Stomach smooth muscle (tissue), 2 donors: ENCODE data around the gene PEF1.

Experiments
- H3K27ac ChIP-seq: one replicate; pipeline ENCODE4 v1.7.0; 2013; ENCODE audit warnings: mild to moderate bottlenecking, low read length, inconsistent platforms
- H3K27me3 ChIP-seq, 2 donors: one replicate each; pipeline ENCODE4 v1.7.0; 2013; ENCODE audit warnings: low read length in 2 of 2; ENCODE audit not compliant: insufficient read depth in 2 of 2, control insufficient read depth in 1 of 2
- H3K36me3 ChIP-seq, 2 donors: one replicate each; pipeline ENCODE4 v1.7.0; 2013; ENCODE audit warnings: low read length in 2 of 2; ENCODE audit not compliant: control insufficient read depth in 2 of 2, insufficient read depth in 2 of 2
- H3K4me1 ChIP-seq: one replicate; pipeline ENCODE4 v1.7.0; 2013; ENCODE audit warnings: low read length; ENCODE audit not compliant: control insufficient read depth, insufficient read depth
- H3K4me3 ChIP-seq, 2 donors: one replicate each; pipeline ENCODE4 v1.7.0; 2013; ENCODE audit warnings: low read length in 2 of 2
- H3K9ac ChIP-seq, 2 donors: one replicate each; pipeline ENCODE4 v1.7.0; 2013; ENCODE audit warnings: low read length in 2 of 2, mild to moderate bottlenecking in 1 of 2
- H3K9me3 ChIP-seq, 2 donors: one replicate each; pipeline ENCODE4 v1.7.0; 2013; ENCODE audit warnings: low read length in 2 of 2; ENCODE audit not compliant: control insufficient read depth in 2 of 2
- donor health status: healthy.
- donor health status: Pancreatic carcinoma.

PEF1 gene

GRCh38 chr1:31665234-31665878 is 20.7 kb upstream of the PEF1 start:
- Histone ChIP-seq H3K27ac (no peak overlapping the region), H3K4me3 (no peak overlapping the region), H3K36me3 (peaks cover 3 to 15% of the 10 kb centered on the region in 2 donors), H3K9me3 (no peaks in the 10 kb centered on the region), H3K9ac (no peak overlapping the region), H3K27me3 (no peaks in the 10 kb centered on the region), H3K4me1 (peaks cover 53% of the 10 kb centered on the region)

DNA sequence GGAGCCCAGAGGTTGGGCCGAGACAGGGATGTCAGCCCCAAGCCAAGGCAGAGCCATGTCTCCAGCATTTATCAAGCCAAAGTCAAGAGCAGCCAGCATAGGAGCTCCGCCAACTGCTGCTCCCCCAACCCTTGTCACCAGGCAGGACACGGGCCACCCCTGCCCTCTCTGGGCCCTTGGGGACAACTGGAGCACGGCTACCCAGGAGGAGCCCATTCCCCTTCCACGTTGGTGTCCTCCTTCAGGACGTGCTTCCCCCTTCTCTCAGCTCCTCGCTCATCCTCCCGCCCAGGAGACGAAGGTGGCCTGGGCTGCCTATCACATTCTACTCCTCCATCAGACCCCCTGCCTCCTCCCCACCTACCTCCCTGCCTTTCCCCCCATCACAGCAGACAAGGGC is 19.9 kb upstream of the PEF1 start:
- H3K4me1 ChIP-seq: peaks cover 44% of the 10 kb centered on the region
- H3K4me3 ChIP-seq: no peak overlapping the region
- H3K27ac ChIP-seq: no peak overlapping the region
- no peaks in the 10 kb centered on the region for H3K27me3 ChIP-seq
- H3K36me3 ChIP-seq: peaks cover 7 to 17% of the 10 kb centered on the region in 2 donors
- no peaks in the 10 kb centered on the region for H3K9me3 ChIP-seq
- no peak overlapping the region for H3K9ac ChIP-seq

DNA sequence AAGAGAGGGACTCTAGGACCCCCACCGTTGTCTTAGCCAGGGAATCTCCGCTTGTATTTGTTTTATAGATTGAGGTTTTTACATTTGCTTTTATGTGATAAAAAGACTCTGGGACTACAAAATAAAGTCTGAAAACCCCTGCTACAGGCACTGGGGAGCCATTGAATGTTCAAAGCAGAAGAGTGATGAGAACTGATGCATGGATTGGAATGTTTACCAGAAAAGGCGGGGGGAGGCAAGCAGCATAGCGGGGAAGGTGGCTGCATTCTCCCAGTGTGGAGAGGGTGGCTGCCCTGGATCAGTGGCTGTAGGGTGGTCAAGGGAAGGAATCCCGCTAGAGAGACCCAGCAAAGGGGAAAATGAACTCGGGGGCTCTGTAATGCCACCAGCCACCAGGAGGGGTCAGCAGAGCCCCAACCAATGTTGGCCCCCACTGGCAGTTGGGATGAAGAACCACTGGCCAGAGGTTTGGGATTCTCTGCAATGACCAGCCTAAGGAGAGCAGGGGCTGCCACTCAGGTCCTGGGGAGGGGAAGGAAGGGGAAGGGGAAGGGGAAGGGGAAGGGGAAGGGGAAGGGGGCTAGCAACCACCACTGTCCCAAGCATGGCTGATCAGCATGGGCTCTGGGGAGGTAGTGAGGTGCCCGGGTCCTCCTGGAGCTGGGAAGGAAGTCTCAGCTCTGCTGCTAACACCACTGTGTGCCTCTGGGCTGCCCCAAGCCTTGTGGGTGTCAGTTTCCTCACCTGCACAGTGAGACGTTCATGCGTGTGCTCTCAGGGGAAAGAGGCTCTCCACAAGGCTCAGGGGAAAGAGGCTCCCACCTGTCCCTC is 19.2 kb upstream of the PEF1 start:
- peaks cover 7 to 19% of the 10 kb centered on the region in 2 donors for H3K36me3 ChIP-seq
- H3K4me3 ChIP-seq: no peak overlapping the region

DNA sequence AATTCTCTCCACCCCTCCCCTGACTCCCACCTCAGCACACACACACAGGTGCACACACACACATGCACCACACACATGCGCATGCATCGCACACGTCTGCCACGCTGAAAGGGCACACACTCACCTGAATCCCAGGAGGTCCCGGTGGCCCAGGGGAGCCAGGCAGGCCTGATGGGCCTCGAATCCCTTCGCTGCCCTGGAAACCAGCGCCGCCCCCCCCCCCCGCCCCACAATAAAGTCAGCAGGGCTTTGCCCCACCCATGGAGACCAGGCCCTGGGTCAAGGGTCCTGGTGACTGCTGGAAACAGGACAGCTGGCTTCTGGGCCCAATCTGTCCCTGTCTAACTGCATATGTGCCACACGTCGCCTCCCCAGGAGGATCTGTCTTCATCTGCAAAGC is 17.8 kb upstream of the PEF1 start:
- peaks cover 28% of the 10 kb centered on the region for H3K4me1 ChIP-seq
- H3K36me3 ChIP-seq: peaks cover 17 to 27% of the 10 kb centered on the region in 2 donors
- H3K9me3 ChIP-seq: no peaks in the 10 kb centered on the region
- no peaks in the 10 kb centered on the region for H3K27me3 ChIP-seq
- no peak overlapping the region for H3K9ac ChIP-seq
- no peak overlapping the region for H3K27ac ChIP-seq
- no peak overlapping the region for H3K4me3 ChIP-seq

More for the DNA sequence above, 19.2 kb upstream of the PEF1 start:
- peaks cover 38% of the 10 kb centered on the region for H3K4me1 ChIP-seq
- no peak overlapping the region for H3K27ac ChIP-seq
- no peaks in the 10 kb centered on the region for H3K9me3 ChIP-seq
- no peaks in the 10 kb centered on the region for H3K27me3 ChIP-seq
- no peak overlapping the region for H3K9ac ChIP-seq

DNA sequence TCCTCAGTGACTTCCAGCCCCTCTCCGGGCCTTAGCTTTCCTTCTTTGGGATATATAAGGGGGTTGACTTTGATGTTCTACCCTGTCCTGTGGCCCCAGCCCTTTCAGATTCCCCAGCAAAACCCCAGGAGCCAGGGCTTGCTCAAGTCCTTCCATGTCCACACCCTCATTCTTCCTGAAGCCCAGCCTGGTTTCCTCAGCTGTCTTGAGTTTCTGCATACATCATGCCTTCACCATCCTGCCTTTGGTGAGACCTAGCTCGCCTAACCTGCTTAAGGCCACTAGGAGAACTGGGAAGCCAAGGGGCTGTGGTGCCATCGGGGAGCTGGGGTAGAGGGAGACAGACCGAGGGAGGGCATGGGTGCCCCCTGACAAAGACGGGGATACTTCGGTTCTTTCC is 17.2 kb upstream of the PEF1 start:
- Histone ChIP-seq H3K27me3 (no peaks in the 10 kb centered on the region), H3K4me1 (peaks cover 22% of the 10 kb centered on the region), H3K4me3 (no peak overlapping the region), H3K9ac (no peak overlapping the region), H3K36me3 (peaks cover 17 to 29% of the 10 kb centered on the region in 2 donors), H3K27ac (no peak overlapping the region), H3K9me3 (no peaks in the 10 kb centered on the region)

GRCh38 chr1:31660871-31661455 is 16.3 kb upstream of the PEF1 start:
- Histone ChIP-seq H3K9me3 (no peaks in the 10 kb centered on the region), H3K27ac (no peak overlapping the region), H3K9ac (no peak overlapping the region), H3K4me1 (peaks cover 13% of the 10 kb centered on the region), H3K27me3 (no peaks in the 10 kb centered on the region), H3K4me3 (no peak overlapping the region), H3K36me3 (peaks cover 21 to 34% of the 10 kb centered on the region in 2 donors)

DNA sequence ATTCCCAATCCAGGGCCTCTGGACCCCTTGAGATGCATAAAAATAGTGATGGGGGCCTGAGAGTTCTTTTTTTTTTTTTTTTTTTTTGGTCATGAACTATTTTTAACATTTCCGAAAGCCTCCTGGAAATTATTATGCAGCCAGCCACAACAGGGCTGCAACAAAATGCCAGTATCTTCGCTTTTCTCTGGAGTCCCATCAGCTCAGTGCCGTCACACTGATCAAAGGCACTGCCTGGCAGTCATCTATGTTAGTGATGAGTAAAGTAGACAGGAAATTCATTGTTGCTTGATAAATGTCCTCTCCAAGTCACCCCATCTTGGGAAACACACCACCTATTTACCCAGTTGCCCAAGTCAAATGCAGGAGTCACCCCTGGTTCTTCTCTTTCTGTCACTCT is 15.2 kb upstream of the PEF1 start:
- H3K36me3 ChIP-seq: peaks cover 24 to 38% of the 10 kb centered on the region in 2 donors
- H3K27ac ChIP-seq: no peak overlapping the region

GRCh38 chr1:31658721-31659120 is 14.0 kb upstream of the PEF1 start:
- Histone ChIP-seq H3K4me3 (no peak overlapping the region), H3K4me1 (no peaks in the 10 kb centered on the region), H3K27me3 (no peaks in the 10 kb centered on the region), H3K9ac (no peak overlapping the region), H3K27ac (no peak overlapping the region), H3K36me3 (peaks cover 22 to 45% of the 10 kb centered on the region in 2 donors), H3K9me3 (no peaks in the 10 kb centered on the region)

More for the DNA sequence above, 15.2 kb upstream of the PEF1 start:
- peaks cover 6% of the 10 kb centered on the region for H3K4me1 ChIP-seq
- no peaks in the 10 kb centered on the region for H3K27me3 ChIP-seq
- H3K9ac ChIP-seq: no peak overlapping the region
- H3K4me3 ChIP-seq: no peak overlapping the region
- H3K9me3 ChIP-seq: no peaks in the 10 kb centered on the region

- H3K9me3 ChIP-seq: no peaks in the 10 kb centered on the region
- peaks cover 25 to 49% of the 10 kb centered on the region in 2 donors for H3K36me3 ChIP-seq
- H3K27ac ChIP-seq: no peak overlapping the region
- H3K4me1 ChIP-seq: no peaks in the 10 kb centered on the region
- H3K9ac ChIP-seq: no peak overlapping the region
- no peak overlapping the region for H3K4me3 ChIP-seq
- no peaks in the 10 kb centered on the region for H3K27me3 ChIP-seq
Observed at GRCh38 chr1:31657972-31658510, 13.4 kb upstream of the PEF1 start.

DNA sequence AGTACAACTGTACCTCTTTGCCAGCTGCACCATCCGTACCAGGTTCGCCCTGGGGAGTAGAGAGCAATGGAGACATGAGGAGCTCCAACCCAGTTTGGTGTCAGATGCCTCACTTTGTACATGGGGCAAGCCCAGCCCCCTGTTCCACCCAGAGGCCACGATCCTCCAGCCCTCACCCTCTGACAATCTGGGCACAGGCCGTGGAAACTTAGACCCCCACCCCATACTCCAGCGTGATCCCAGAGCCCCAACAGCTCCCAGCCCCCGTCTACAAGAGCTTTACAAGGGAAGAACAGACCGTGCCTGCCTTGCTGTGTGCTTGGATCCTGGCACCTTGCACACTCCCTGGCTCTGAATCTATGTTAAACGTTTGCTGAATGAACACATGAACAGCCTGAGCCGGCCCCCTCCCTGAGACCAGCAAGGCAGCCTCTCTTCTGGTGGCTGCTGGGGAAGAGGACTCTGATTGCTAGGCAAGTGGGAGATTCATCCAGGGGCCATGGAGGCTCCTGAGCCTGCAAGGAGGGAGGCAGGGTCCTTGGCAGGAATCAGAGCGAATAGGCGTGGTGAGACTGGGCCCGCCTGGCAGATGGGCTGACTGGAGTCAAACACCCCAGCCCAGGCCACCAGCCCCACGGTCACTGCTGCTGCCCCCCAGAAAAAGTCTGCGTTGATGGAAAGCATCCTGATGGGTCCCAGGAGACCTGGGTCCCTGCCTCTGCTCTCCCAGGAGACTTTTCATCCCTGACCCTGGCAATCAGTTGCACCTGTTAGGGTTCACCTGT is 12.5 kb upstream of the PEF1 start:
- Histone ChIP-seq H3K4me3 (no peak overlapping the region), H3K27ac (no peak overlapping the region), H3K4me1 (no peaks in the 10 kb centered on the region), H3K36me3 (peaks cover 28 to 51% of the 10 kb centered on the region in 2 donors), H3K27me3 (no peaks in the 10 kb centered on the region), H3K9ac (no peak overlapping the region), H3K9me3 (no peaks in the 10 kb centered on the region)
